ENCODE results near the gene KLHDC1.
"Not testable (repeated sequence)": the region's sequence is repeated elsewhere in the genome, so short reads cannot be mapped to it uniquely, and the experiment has no call there.

DNA sequence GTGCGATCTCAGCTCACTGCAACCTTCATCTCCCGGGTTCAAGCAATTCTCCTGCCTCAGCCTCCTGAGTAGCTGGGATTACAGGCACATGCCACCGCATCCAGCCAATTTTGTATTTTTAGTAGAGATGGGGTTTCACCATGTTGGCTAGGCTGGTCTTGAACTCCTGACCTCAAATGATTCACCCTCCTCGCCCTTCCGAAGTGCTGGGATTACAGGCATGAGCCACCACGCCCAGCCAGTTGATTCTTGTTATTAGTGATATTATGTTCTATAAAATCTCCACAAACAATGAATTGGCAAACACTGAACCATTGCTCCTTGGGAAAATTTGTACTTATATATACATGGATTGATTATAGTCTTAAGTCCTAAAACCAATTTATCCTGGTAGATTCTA, 35.4 kb upstream of the KLHDC1 start:
- TF ChIP-seq, protein P1, sequence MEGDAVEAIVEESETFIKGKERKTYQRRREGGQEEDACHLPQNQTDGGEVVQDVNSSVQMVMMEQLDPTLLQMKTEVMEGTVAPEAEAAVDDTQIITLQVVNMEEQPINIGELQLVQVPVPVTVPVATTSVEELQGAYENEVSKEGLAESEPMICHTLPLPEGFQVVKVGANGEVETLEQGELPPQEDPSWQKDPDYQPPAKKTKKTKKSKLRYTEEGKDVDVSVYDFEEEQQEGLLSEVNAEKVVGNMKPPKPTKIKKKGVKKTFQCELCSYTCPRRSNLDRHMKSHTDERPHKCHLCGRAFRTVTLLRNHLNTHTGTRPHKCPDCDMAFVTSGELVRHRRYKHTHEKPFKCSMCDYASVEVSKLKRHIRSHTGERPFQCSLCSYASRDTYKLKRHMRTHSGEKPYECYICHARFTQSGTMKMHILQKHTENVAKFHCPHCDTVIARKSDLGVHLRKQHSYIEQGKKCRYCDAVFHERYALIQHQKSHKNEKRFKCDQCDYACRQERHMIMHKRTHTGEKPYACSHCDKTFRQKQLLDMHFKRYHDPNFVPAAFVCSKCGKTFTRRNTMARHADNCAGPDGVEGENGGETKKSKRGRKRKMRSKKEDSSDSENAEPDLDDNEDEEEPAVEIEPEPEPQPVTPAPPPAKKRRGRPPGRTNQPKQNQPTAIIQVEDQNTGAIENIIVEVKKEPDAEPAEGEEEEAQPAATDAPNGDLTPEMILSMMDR (IDR thresholded peaks at IDR 0.05; ENCODE audit: insufficient read depth, low read length, poor library complexity, severe bottlenecking): not testable (repeated sequence)
- TF ChIP-seq EZH2phosphoT487 (conservative IDR thresholded peaks at IDR 0.05; ENCODE audit: low read length): not testable (repeated sequence)
